Measurements from ENCODE around the gene EYA2.
A peak's percentile ranks its signal among the peaks of the same experiment; 100 is the strongest.
"Not testable (repeated sequence)": the region's sequence is repeated elsewhere in the genome, so short reads cannot be mapped to it uniquely, and the experiment has no call there.

Gene EYA2

GRCh38 chr20:47202733-47203667 lies 308.4 kb downstream of the EYA2 start:
- DNase-seq (ENCODE audit: low read depth, low spot score), result no peak
- in situ Hi-C loops (cut with HindIII; ENCODE audit: low sequenced_read_pairs), result no loop called here
- H3K4me3 ChIP-seq (ENCODE audit: low read depth, low read length), result no peak overlapping the region
- TF ChIP-seq, protein P1, sequence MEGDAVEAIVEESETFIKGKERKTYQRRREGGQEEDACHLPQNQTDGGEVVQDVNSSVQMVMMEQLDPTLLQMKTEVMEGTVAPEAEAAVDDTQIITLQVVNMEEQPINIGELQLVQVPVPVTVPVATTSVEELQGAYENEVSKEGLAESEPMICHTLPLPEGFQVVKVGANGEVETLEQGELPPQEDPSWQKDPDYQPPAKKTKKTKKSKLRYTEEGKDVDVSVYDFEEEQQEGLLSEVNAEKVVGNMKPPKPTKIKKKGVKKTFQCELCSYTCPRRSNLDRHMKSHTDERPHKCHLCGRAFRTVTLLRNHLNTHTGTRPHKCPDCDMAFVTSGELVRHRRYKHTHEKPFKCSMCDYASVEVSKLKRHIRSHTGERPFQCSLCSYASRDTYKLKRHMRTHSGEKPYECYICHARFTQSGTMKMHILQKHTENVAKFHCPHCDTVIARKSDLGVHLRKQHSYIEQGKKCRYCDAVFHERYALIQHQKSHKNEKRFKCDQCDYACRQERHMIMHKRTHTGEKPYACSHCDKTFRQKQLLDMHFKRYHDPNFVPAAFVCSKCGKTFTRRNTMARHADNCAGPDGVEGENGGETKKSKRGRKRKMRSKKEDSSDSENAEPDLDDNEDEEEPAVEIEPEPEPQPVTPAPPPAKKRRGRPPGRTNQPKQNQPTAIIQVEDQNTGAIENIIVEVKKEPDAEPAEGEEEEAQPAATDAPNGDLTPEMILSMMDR (IDR thresholded peaks at IDR 0.05; ENCODE audit: low read depth, low read length), result no peak

DNA sequence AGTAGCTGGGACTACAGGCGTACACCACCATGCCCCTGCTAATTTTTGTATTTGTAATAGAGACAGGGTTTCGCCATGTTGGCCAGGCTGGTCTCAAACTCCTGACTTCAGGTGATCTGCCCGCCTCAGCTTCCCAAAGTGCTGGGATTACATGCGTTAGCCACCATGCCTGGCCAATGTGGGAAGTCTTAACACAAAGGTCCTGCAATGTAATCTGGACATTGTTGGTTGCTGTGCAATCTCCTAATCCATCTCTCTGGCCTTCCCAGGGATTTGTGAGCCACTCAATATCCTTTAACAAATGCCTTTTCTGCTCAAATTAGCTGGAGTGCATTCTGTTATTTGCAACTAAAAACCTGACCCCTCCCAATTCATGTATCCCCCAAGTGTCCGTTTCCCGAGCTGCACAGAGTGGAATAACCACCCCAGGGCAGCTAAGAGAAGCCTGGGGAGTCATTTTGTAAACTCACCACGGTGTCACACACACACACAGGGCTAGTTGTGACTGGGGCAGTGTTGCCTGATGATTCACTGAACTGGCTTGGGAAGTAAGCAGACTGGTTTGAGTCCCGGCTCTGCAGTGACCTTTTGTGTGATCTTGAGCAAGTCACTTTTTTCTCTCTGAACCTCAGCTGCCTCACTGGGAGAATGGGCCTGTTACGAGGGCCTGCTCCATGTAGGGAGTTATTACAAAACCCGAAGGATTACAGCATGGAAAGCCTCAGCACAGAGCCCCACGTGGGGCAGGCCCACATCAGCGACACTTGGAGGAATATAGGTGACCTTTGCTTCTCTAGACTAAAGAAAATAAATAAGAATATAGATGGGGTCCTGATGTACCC lies 309.6 kb downstream of the EYA2 start:
- H3K4me3 ChIP-seq (ENCODE audit: low read depth, low read length), result no peak overlapping the region
- TF ChIP-seq, protein P1 (IDR thresholded peaks at IDR 0.05; ENCODE audit: low read depth, low read length), result no peak
- DNase-seq (ENCODE audit: low read depth, low spot score), result peak; percentile 25
- in situ Hi-C loops (cut with HindIII; ENCODE audit: low sequenced_read_pairs), result no loop called here

DNA sequence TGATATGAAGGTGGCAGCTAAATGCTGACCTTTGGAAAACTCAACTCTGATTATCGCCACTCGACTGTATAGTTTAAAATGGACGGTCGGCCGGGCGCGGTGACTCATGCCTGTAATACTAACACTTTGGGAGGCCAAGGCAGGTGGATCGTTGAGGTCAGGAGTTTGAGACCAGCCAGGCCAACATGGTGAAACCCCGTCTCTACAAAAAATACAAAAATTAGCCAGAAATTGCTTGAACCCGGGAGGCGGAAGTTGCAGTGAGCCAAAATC lies 310.1 kb downstream of the EYA2 start:
- in situ Hi-C loops (cut with HindIII; ENCODE audit: low sequenced_read_pairs); DNase-seq (ENCODE audit: low read depth, low spot score); H3K4me3 ChIP-seq (ENCODE audit: low read depth, low read length): not testable (repeated sequence)

DNA sequence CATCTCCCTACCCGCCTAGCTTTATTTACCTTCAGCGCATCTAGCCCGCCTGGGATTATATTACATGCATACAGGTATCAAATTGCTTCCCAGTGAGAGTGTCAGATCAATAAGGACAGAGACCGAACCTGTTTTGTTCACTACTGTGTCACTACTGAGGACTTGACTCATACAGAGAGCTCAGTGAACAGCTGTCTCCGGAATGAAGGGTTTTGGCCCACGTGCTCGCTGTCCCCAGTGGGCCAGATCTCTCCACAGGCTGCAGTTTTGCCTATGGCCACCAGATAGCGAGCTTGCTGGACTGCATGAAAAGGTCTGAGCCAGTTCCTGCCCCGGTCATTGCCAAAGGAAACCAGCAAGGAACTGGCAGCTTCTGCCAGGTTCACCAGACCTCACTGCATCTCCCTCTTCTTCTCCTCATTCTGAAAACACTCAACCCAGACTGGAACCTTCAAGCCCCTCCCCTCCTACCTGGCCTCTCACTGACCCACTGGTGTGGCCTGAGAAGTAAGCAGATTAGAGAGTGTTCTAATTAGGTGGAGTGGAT lies 311.0 kb downstream of the EYA2 start:
- no peak overlapping the region for H3K4me3 ChIP-seq (ENCODE audit: low read depth, low read length)
- in situ Hi-C loops (cut with HindIII; ENCODE audit: low sequenced_read_pairs), result no loop called here
- TF ChIP-seq, protein P1 (IDR thresholded peaks at IDR 0.05; ENCODE audit: low read depth, low read length), result peak; percentile 83
- DNase-seq (ENCODE audit: low read depth, low spot score), result peak; percentile 68

DNA sequence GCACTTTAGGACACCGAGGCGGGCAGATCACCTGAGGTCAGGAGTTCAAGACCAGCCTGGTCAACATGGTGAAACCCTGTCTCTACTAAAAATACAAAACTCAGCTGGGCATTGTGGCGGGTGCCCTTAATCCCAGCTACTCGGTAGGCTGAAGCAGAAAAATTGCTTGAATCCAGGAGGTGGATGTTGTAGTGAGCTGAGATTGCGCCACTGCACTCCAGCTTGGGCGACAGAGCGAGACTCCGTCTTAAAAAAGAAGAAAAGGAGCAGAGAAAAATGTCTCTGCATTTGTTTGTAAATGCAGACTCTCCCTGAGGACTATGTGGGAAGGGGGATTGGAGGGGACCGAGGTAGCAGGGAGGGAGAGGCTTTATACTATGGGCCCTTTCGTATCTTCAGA lies 311.9 kb downstream of the EYA2 start:
- DNase-seq (ENCODE audit: low read depth, low spot score); H3K4me3 ChIP-seq (ENCODE audit: low read depth, low read length); in situ Hi-C loops (cut with HindIII; ENCODE audit: low sequenced_read_pairs): not testable (repeated sequence)

DNA sequence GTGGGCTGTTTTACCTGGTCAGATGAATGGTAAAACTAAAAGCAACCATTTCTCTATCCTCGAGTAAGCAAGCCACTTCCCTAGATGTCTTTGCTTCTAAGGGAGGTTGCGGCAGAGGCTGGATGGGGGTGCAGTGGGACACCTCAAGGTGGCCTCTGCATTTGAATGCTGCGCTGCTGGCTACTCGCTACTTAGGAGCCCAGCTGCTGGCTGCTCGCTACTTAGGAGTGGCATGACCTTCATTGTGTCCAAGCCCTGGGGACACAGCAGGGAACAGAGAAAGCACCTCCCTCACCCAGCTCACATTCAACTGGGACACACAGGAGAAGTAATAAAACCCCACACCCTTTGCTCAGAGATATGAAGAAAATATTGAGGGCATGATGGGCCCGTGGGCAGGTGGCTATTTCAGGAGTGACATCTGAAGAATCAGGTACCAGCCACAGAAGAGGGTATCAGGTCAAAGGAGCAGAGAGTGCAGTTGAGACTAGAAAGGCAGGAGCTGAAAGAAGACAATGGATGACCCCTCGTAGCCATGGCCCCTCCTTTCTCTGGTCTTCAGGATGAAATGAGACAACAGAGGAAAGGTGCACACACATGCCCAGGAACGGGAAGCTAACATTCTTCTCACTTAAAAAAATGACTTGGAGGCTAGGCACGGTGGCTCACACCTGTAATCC lies 312.5 kb downstream of the EYA2 start:
- TF ChIP-seq, protein P1 (IDR thresholded peaks at IDR 0.05; ENCODE audit: low read depth, low read length), result no peak
- no peak overlapping the region for H3K4me3 ChIP-seq (ENCODE audit: low read depth, low read length)
- in situ Hi-C loops (cut with HindIII; ENCODE audit: low sequenced_read_pairs), result no loop called here
- DNase-seq (ENCODE audit: low read depth, low spot score), result no peak

- H3K4me3 ChIP-seq (ENCODE audit: low read depth, low read length), result no peak overlapping the region
- TF ChIP-seq, protein P1 (IDR thresholded peaks at IDR 0.05; ENCODE audit: low read depth, low read length), result no peak
- in situ Hi-C loops (cut with HindIII; ENCODE audit: low sequenced_read_pairs), result no loop called here
- no peak for DNase-seq (ENCODE audit: low read depth, low spot score)
Measured at GRCh38 chr20:47208534-47209174, 314.0 kb downstream of the EYA2 start.
